Endothelial cell (in vitro differentiated cells): ENCODE data around the gene TNK2. TPM values are rescaled to one million over a fixed set of nuclear protein-coding genes. Genes with fewer than 3 reads are reported as not detected.

Source experiments
- DNase-seq: peaks from one replicate; pipeline ENCODE4 v3.0.0; 2021; ENCODE audit warnings: low spot score
- H3K27ac Mint-ChIP-seq: one replicate; pipeline ENCODE4 v1.8.0; 2021; ENCODE audit warnings: mixed read lengths, inconsistent platforms; ENCODE audit not compliant: unreplicated experiment
- H3K27me3 Mint-ChIP-seq: one replicate; pipeline ENCODE4 v1.8.0; 2021; ENCODE audit warnings: mild to moderate bottlenecking, moderate library complexity, mixed read lengths, inconsistent platforms; ENCODE audit not compliant: unreplicated experiment
- H3K36me3 Mint-ChIP-seq: one replicate; pipeline ENCODE4 v1.8.0; 2021; ENCODE audit warnings: mild to moderate bottlenecking, low read depth, mixed read lengths, inconsistent platforms; ENCODE audit not compliant: unreplicated experiment
- H3K4me1 Mint-ChIP-seq: one replicate; pipeline ENCODE4 v1.8.0; 2021; ENCODE audit warnings: mild to moderate bottlenecking, mixed read lengths, inconsistent platforms; ENCODE audit not compliant: unreplicated experiment
- H3K4me3 Mint-ChIP-seq: one replicate; pipeline ENCODE4 v1.8.0; 2021; ENCODE audit warnings: mild to moderate bottlenecking, mixed read lengths, inconsistent platforms; ENCODE audit not compliant: unreplicated experiment
- H3K9me3 Mint-ChIP-seq: one replicate; pipeline ENCODE4 v1.8.0; 2021; ENCODE audit warnings: mixed read lengths, inconsistent platforms; ENCODE audit not compliant: unreplicated experiment
- CTCF ChIP-seq: fragments of 200-600 bp; sonication (generic); IDR thresholded peaks from one replicate; pipeline ENCODE4 v1.5.0; 2021; ENCODE audit warnings: antibody characterized with exemption; ENCODE audit not compliant: unreplicated experiment
- total RNA-seq: library from RNA; stranded (reverse); fragmentation: NEBNext Ultra II Directional; extraction: Animal tissue kit (Norgen Biotek cat#: 25700); gene quantifications from one replicate; pipeline ENCODE4 v1.2.1, GENCODE V29; 2021; ENCODE audit not compliant: unreplicated experiment

TNK2 gene
- total RNA-seq, 1 donor from 2014 or later: 135 TPM

GRCh38 chr3:195881276-195881988 lies 26.9 kb downstream of the TNK2 start:
- Mint-ChIP-seq H3K9me3 (no peaks in the 10 kb centered on the region), H3K36me3 (peaks cover 31% of the 10 kb centered on the region), H3K4me3 (peak overlapping the region; percentile 37), H3K4me1 (peaks cover 35% of the 10 kb centered on the region), H3K27ac (no peak overlapping the region), H3K27me3 (peaks cover 15% of the 10 kb centered on the region)
- no peak for DNase-seq
- TF ChIP-seq CTCF: no peak

- Mint-ChIP-seq H3K4me3 (no peak overlapping the region), H3K9me3 (no peaks in the 10 kb centered on the region), H3K36me3 (peaks cover 28% of the 10 kb centered on the region), H3K4me1 (peaks cover 25% of the 10 kb centered on the region), H3K27ac (no peak overlapping the region), H3K27me3 (peaks cover 12% of the 10 kb centered on the region)
- no peak for TF ChIP-seq CTCF
- no peak for DNase-seq
These were observed 28.3 kb downstream of the TNK2 start for GRCh38 chr3:195880037-195880431.

GRCh38 chr3:195879416-195880036 lies 28.8 kb downstream of the TNK2 start:
- Mint-ChIP-seq H3K27ac (peak overlapping the region; percentile 93), H3K4me3 (peak overlapping the region; percentile 56), H3K9me3 (no peaks in the 10 kb centered on the region), H3K27me3 (peaks cover 12% of the 10 kb centered on the region), H3K4me1 (peaks cover 25% of the 10 kb centered on the region), H3K36me3 (peaks cover 28% of the 10 kb centered on the region)
- no peak for DNase-seq
- TF ChIP-seq CTCF: no peak

- Mint-ChIP-seq H3K27me3 (peaks cover 12% of the 10 kb centered on the region), H3K27ac (peak overlapping the region; percentile 93), H3K4me1 (peaks cover 22% of the 10 kb centered on the region), H3K9me3 (no peaks in the 10 kb centered on the region), H3K4me3 (peak overlapping the region; percentile 56), H3K36me3 (peaks cover 24% of the 10 kb centered on the region)
- no peak for DNase-seq
- TF ChIP-seq CTCF: no peak
These were observed 29.7 kb downstream of the TNK2 start for GRCh38 chr3:195878424-195879274.
